Transverse colon (tissue), 4 donors: ENCODE results near the gene FBXL14.

Source experiments
- CTCF ChIP-seq, 5 experiments: fragments of 200-600 bp in 3 of 5; fragments of 450-650 bp in 2 of 5; sonication (generic) in 3 of 5; IDR thresholded peaks; 1 replicate in 2 of 5; 2 replicates in 3 of 5; pipeline ENCODE4 v1.5.1; 2016 to 2017; ENCODE audit warnings: antibody characterized with exemption in 5 of 5, inconsistent platforms in 3 of 5, mild to moderate bottlenecking in 2 of 5, moderate library complexity in 1 of 5
- EP300 ChIP-seq: sonication (generic); formaldehyde crosslinking; IDR thresholded peaks from one replicate; pipeline ENCODE4 v1.6.1; 2017; ENCODE audit warnings: antibody characterized with exemption, low read depth
- POLR2A ChIP-seq: fragments of 450-650 bp; IDR thresholded peaks from one replicate; pipeline ENCODE4 v1.6.1; 2016; ENCODE audit warnings: antibody characterized with exemption, mild to moderate bottlenecking, moderate library complexity
- POLR2AphosphoS5 ChIP-seq, 3 donors: sonication (generic); formaldehyde crosslinking; IDR thresholded peaks; one replicate each; pipeline ENCODE4 v1.6.1; 2016; ENCODE audit warnings: antibody characterized with exemption in 3 of 3

- TF ChIP-seq CTCF (IDR thresholded peaks at IDR 0.05) = no peak
- no peak for TF ChIP-seq POLR2AphosphoS5 (IDR thresholded peaks at IDR 0.05)
- no peak for TF ChIP-seq POLR2A
- TF ChIP-seq EP300 = no peak
Measured at GRCh38 chr12:1603269-1603993, 9.1 kb upstream of the FBXL14 start.
